HepG2 (cell line): ENCODE data around the gene PRSS53. TPM values are rescaled to one million over a fixed set of nuclear protein-coding genes. Genes with fewer than 3 reads are reported as not detected.

Experiments used
- CERS6 ChIP-seq: sonication (generic); formaldehyde crosslinking; IDR thresholded peaks from 2 replicates; pipeline ENCODE4 v1.5.0; 2020; ENCODE audit warnings: missing genetic modification reagents
- HBP1 ChIP-seq: IDR thresholded peaks from 2 replicates; pipeline ENCODE4 v1.6.1; 2016; ENCODE audit warnings: low read depth, control low read depth
- HNRNPH1 ChIP-seq: fragments of 200-400 bp; formaldehyde crosslinking; optimal IDR thresholded peaks from 2 replicates; pipeline ENCODE3; 2017; ENCODE audit warnings: mild to moderate bottlenecking, low read depth, low read length
- IKZF5 ChIP-seq: IDR thresholded peaks from 2 replicates; pipeline ENCODE4 v1.6.1; 2018; ENCODE audit warnings: missing genetic modification reagents, mild to moderate bottlenecking, missing compliant biosample characterization
- JARID2 ChIP-seq: sonication (generic); formaldehyde crosslinking; IDR thresholded peaks from 2 replicates; pipeline ENCODE4 v1.8.1; 2023; ENCODE audit warnings: missing genetic modification reagents, inconsistent platforms; ENCODE audit not compliant: insufficient replicate concordance
- KAT8 ChIP-seq: IDR thresholded peaks from 2 replicates; pipeline ENCODE4 v1.6.1; 2016; ENCODE audit warnings: missing genetic modification reagents, missing compliant biosample characterization
- PATZ1 ChIP-seq: sonication (generic); formaldehyde crosslinking; IDR thresholded peaks from 2 replicates; pipeline ENCODE4 v1.4.0; 2020; ENCODE audit warnings: missing genetic modification reagents
- PAXIP1 ChIP-seq: sonication (generic); formaldehyde crosslinking; conservative IDR thresholded peaks from 2 replicates; pipeline ENCODE4 v1.4.0; 2020; ENCODE audit warnings: mild to moderate bottlenecking, missing genetic modification reagents, moderate library complexity
- REPIN1 ChIP-seq: sonication (generic); formaldehyde crosslinking; IDR thresholded peaks from 2 replicates; pipeline ENCODE4 v1.8.0; 2022; ENCODE audit warnings: missing genetic modification reagents, low read depth, mild to moderate bottlenecking, borderline replicate concordance
- REXO4 ChIP-seq: sonication (generic); formaldehyde crosslinking; IDR thresholded peaks from 2 replicates; pipeline ENCODE4 v1.8.0; 2022; ENCODE audit warnings: missing genetic modification reagents, mild to moderate bottlenecking, borderline replicate concordance
- RFX3 ChIP-seq: IDR thresholded peaks from 2 replicates; pipeline ENCODE4 v1.6.1; 2016; ENCODE audit warnings: missing biosample characterization, missing genetic modification reagents
- SMAD1 ChIP-seq: sonication (generic); formaldehyde crosslinking; IDR thresholded peaks from 2 replicates; pipeline ENCODE4 v1.4.0; 2020; ENCODE audit warnings: missing genetic modification reagents, low read depth, mild to moderate bottlenecking, borderline replicate concordance
- YEATS2 ChIP-seq: sonication (generic); formaldehyde crosslinking; IDR thresholded peaks from 2 replicates; pipeline ENCODE4 v1.4.0; 2020; ENCODE audit warnings: missing genetic modification reagents, borderline replicate concordance
- ZEB1 ChIP-seq: IDR thresholded peaks from 2 replicates; pipeline ENCODE4 v1.6.1; 2012; ENCODE audit warnings: mild to moderate bottlenecking, low read depth, inconsistent platforms; ENCODE audit not compliant: insufficient replicate concordance
- ZFAT ChIP-seq: sonication (generic); formaldehyde crosslinking; conservative IDR thresholded peaks from 2 replicates; pipeline ENCODE4 v1.8.1; 2023; ENCODE audit warnings: missing genetic modification reagents, inconsistent platforms
- ZFP36L1 ChIP-seq: sonication (generic); formaldehyde crosslinking; IDR thresholded peaks from 2 replicates; pipeline ENCODE4 v1.8.0; 2022; ENCODE audit warnings: mild to moderate bottlenecking, missing genetic modification reagents, moderate library complexity
- ZNF672 ChIP-seq: sonication (generic); formaldehyde crosslinking; IDR thresholded peaks from 2 replicates; pipeline ENCODE4 v1.8.1; 2022; ENCODE audit warnings: missing genetic modification reagents
- ZNF703 ChIP-seq: sonication (generic); formaldehyde crosslinking; IDR thresholded peaks from 2 replicates; pipeline ENCODE4 v1.5.1; 2020; ENCODE audit warnings: missing genetic modification reagents, mild to moderate bottlenecking, moderate library complexity, borderline replicate concordance
- ZNF782 ChIP-seq: sonication (generic); formaldehyde crosslinking; IDR thresholded peaks from 2 replicates; pipeline ENCODE4 v1.4.0; 2020; ENCODE audit warnings: missing genetic modification reagents, mild to moderate bottlenecking, borderline replicate concordance
- polyA plus RNA-seq, 8 experiments: library from polyadenylated mRNA; depleted of rRNA in 3 of 8; stranded (reverse) in 7 of 8; unstranded in 1 of 8; fragments of >200 nt; fragmentation: Illumina TruSeq in 4 of 8; extraction: Trizol in 4 of 8; gene quantifications; 2 replicates each; pipeline versions ENCODE4 v1.2.1 to v1.2.3, GENCODE V29; 2011 to 2016; ENCODE audit warnings: low read depth in 4 of 8, missing spikeins in 1 of 8, mixed read lengths in 1 of 8; ENCODE audit not compliant: insufficient read depth in 1 of 8
- total RNA-seq, 5 experiments: library from RNA; depleted of rRNA; stranded (reverse); fragments of >200 nt; fragmentation: Illumina TruSeq; extraction: Trizol; gene quantifications; 2 replicates each; pipeline ENCODE4 v1.2.3, GENCODE V29; 2016; ENCODE audit warnings: low read depth in 1 of 5

PRSS53 gene
- total and polyA plus RNA-seq, 2 of the 13 experiments (the other 11 are each of a cell fraction or from before 2014, with no cell fraction given), result 2.2 to 7.4 TPM

GRCh38 chr16:31113121-31114120, 24.7 kb upstream of the PRSS53 start (continued):
- TF ChIP-seq IKZF5 (CRISPR knock-in tag) (peak; percentile 28; the same call in 1 of the 2 replicates), SMAD1 (CRISPR knock-in tag) (no peak), JARID2 (CRISPR knock-in tag) (no peak), REPIN1 (CRISPR knock-in tag) (no peak), PATZ1 (no peak), ZFP36L1 (no peak), HBP1 (CRISPR knock-in tag) (no peak), REXO4 (CRISPR knock-in tag) (no peak), ZNF782 (CRISPR knock-in tag) (no peak), ZNF672 (CRISPR knock-in tag) (no peak), ZNF703 (CRISPR knock-in tag) (no peak), ZEB1 (no peak), YEATS2 (no peak), RFX3 (CRISPR knock-in tag) (no peak), HNRNPH1 (no peak), KAT8 (CRISPR knock-in tag) (no peak), ZFAT (CRISPR knock-in tag) (no peak), CERS6 (CRISPR knock-in tag) (no peak), PAXIP1 (0 out of 2 replicates have a peak, but pooled peaks have one; percentile 34)
